ENCODE measurements around the gene ACAP1.
A peak's percentile ranks its signal among the peaks of the same experiment; 100 is the strongest.

ACAP1 gene

GRCh38 chr17:7296189-7296861, 40.0 kb upstream of the ACAP1 start:
- DNase-seq (ENCODE audit: low read depth, low spot score), result no peak
- POLR2A ChIA-PET, result interaction anchor here (0.6 to 1.2 kb wide), 2 partner anchors 24 to 76 kb away, joined by 3 read pairs; no protein-coding TSS in a partner anchor
- peak overlapping the region; percentile 20 for H3K4me3 ChIP-seq (ENCODE audit: low read depth, low read length)
- TF ChIP-seq CTCF (IDR thresholded peaks at IDR 0.05; ENCODE audit: insufficient read depth, low read length, missing control alignments), result peak; percentile 89
- CTCF ChIA-PET, result interaction anchor here (0.8 to 11.7 kb wide), 49 partner anchors 9 to 382 kb away, joined by 3 to 255 read pairs (median 5); partner anchors contain the start of genes ACADVL, ACAP1, ASGR1 and CTDNEP1

- POLR2A ChIA-PET, result no interaction called here
- no peak overlapping the region for H3K4me3 ChIP-seq (ENCODE audit: low read depth, low read length)
- TF ChIP-seq CTCF (IDR thresholded peaks at IDR 0.05; ENCODE audit: insufficient read depth, low read length, missing control alignments), result no peak
- no peak for DNase-seq (ENCODE audit: low read depth, low spot score)
- CTCF ChIA-PET, result interaction anchor here (1.0 to 11.7 kb wide), 2 partner anchors 20 to 256 kb away, joined by 3 to 255 read pairs; partner anchors contain the start of gene SLC2A4
Observed at GRCh38 chr17:7304179-7304578, 32.1 kb upstream of the ACAP1 start.

- no peak for TF ChIP-seq CTCF (IDR thresholded peaks at IDR 0.05; ENCODE audit: insufficient read depth, low read length, missing control alignments)
- ChIA-PET CTCF (interaction anchor here (2.3 to 11.7 kb wide), 2 partner anchors 11 to 23 kb away, joined by 15 to 255 read pairs; partner anchors contain the start of gene SLC2A4), POLR2A (no interaction called here)
- peak; percentile 99 for DNase-seq (ENCODE audit: low read depth, low spot score)
- peak within 1 kb of the TSS; percentile 92 for H3K4me3 ChIP-seq (ENCODE audit: low read depth, low read length)
Observed at GRCh38 chr17:7306911-7307685, 29.2 kb upstream of the ACAP1 start, which contains the start of gene EIF5A. EIF5A (plus strand) TSS chr17:7307628; CDS start chr17:7309636, 2,008 bp downstream.

- no peak for TF ChIP-seq CTCF (IDR thresholded peaks at IDR 0.05; ENCODE audit: insufficient read depth, low read length, missing control alignments)
- ChIA-PET POLR2A (interaction anchor here (1.6 kb wide), 1 partner anchor 22 kb away, joined by 4 read pairs; no protein-coding TSS in a partner anchor), CTCF (interaction anchor here (0.6 to 1.3 kb wide), 2 partner anchors 11 to 23 kb away, joined by 3 to 4 read pairs; no protein-coding TSS in a partner anchor)
- H3K4me3 ChIP-seq (ENCODE audit: low read depth, low read length), result peak overlapping the region; percentile 92
- no peak for DNase-seq (ENCODE audit: low read depth, low spot score)
Observed at GRCh38 chr17:7307686-7308624, 28.4 kb upstream of the ACAP1 start.

GRCh38 chr17:7308625-7309433, 27.5 kb upstream of the ACAP1 start:
- DNase-seq (ENCODE audit: low read depth, low spot score), result no peak
- H3K4me3 ChIP-seq (ENCODE audit: low read depth, low read length), result peak overlapping the region; percentile 92
- ChIA-PET POLR2A (interaction anchor here (1.6 kb wide), 1 partner anchor 21 kb away, joined by 4 read pairs; no protein-coding TSS in a partner anchor), CTCF (interaction anchor here (1.2 to 1.8 kb wide), 4 partner anchors 12 to 252 kb away, joined by 4 to 6 read pairs (median 4); no protein-coding TSS in a partner anchor)
- no peak for TF ChIP-seq CTCF (IDR thresholded peaks at IDR 0.05; ENCODE audit: insufficient read depth, low read length, missing control alignments)
